ENCODE results near the gene CCNT1. TPM values are rescaled to one million over a fixed set of nuclear protein-coding genes. Genes with fewer than 3 reads are reported as not detected.

Gene CCNT1
- total RNA-seq, result 10 to 100 TPM; 17.6 to 27.2 (median 23.0) TPM
- polyA plus RNA-seq, result 1 to 10 TPM; 2.7 to 4.0 TPM
- long read RNA-seq, donor 1, partial matches to known transcripts, result 1 of 2 reads
- long read RNA-seq, donor 1, other reads (novel, unspliced or antisense), result 1 of 2 reads
- long read RNA-seq, donor 2, partial matches to known transcripts, result 1 of 2 reads
- long read RNA-seq, donor 2, other reads (novel, unspliced or antisense), result 1 of 2 reads
- long read RNA-seq, donor 3, full-length matches to known transcripts, result 2 of 5 reads
- long read RNA-seq, donor 3, partial matches to known transcripts, result 0 of 5 reads
- long read RNA-seq, donor 3, other reads (novel, unspliced or antisense), result 3 of 5 reads

- DNase-seq (peak; percentile 97 to 99), ATAC-seq (peak; percentile 98 to 99 (median 98))
- H3K36me3 ChIP-seq, result peaks cover 0 to 35% (median 5%) of the 10 kb centered on the region in 9 donors
- TF ChIP-seq CTCF (IDR thresholded peaks at IDR 0.05), result peak in 4 of 9 donors; percentile 8 to 31 (median 28)
- H3K27me3 ChIP-seq, result no peaks in the 10 kb centered on the region
- peak within 1 kb of the TSS; percentile 50 to 86 (median 74) for H3K4me3 ChIP-seq
- intact Hi-C loops (cut with DNase I), result loop anchor here in 1 of 10 donors (1.0 kb wide), 1 partner anchor 34 kb away; the partner anchor contains the start of gene KANSL2
- H3K4me1 ChIP-seq, result peaks cover 10 to 42% (median 30%) of the 10 kb centered on the region in 9 donors
- H3K27ac ChIP-seq, result peak within 1 kb of the TSS; percentile 68 to 97 (median 91)
- H3K9me3 ChIP-seq, result peaks cover 0 to 18% (median 7%) of the 10 kb centered on the region in 11 donors
- 0% methylated on average over 61 of the region's 61 CpGs for WGBS, 2 donors
Observed at GRCh38 chr12:48716493-48717251, at the start of gene CCNT1. Gene CCNT1, minus strand, starts transcription at chr12:48716707. Its CDS starts 32 bp downstream, at chr12:48716675.

DNA sequence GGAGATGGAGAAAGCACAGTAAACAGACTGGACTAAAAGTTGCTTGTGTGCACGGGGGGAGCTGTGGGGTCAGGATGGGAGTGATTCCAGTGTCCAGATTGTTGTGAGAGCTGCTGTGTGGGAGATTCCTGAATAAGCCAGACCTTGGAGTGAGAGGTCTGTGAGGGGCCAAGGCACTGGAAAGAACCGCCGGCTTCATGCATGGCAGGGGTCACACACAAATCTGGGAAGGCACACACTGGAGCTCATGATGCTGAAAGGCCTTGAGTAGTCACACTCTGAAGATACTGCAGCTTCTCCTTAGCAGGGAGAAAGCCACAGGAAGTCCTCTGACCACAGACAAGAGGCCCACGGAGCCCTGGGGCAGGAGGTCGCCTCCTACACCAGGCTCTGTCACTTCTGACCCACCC is 49.3 kb upstream of the CCNT1 start:
- Histone ChIP-seq H3K4me3 (no peak overlapping the region), H3K4me1 (peaks cover 6 to 46% (median 28%) of the 10 kb centered on the region in 9 donors), H3K27me3 (no peaks in the 10 kb centered on the region), H3K9me3 (no peaks in the 10 kb centered on the region), H3K27ac (peak overlapping the region in 6 of 10 donors; percentile 10 to 77 (median 61)), H3K36me3 (peaks cover 0 to 67% (median 23%) of the 10 kb centered on the region in 9 donors)
- intact Hi-C loops (cut with DNase I), result no loop called here
- DNase-seq (no peak), ATAC-seq (peak in 3 of 8 donors; percentile 5 to 12 (median 7))
- TF ChIP-seq CTCF (IDR thresholded peaks at IDR 0.05), result no peak
- WGBS, 2 donors, result 69 to 71% methylated on average over 5 of the region's 5 CpGs

DNA sequence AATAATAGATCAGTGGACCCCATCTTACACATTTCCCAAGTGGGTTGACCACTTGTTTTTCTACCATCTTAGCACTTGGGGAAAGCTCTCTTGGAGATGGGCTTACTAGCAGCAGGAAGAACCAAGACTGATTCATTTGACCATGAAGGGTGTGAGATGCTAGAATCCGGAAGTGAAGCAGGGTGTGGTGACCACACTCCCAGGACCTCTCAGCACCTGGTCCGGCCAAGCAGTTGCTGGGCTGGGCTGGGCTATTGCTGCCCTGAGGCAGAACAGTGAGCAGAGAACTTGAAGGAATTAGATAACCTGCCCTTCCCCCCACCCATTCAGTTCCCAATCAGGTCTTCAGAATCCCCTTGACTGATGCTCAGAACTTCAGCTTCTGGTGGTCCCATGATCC is 48.0 kb upstream of the CCNT1 start:
- H3K4me1 ChIP-seq, result peaks cover 6 to 46% (median 28%) of the 10 kb centered on the region in 9 donors
- TF ChIP-seq CTCF (IDR thresholded peaks at IDR 0.05), result no peak
- H3K9me3 ChIP-seq, result no peaks in the 10 kb centered on the region
- no peak for DNase-seq
- H3K27me3 ChIP-seq, result no peaks in the 10 kb centered on the region
- 49 to 61% methylated on average over 2 of the region's 2 CpGs for WGBS, 2 donors
- no peak for ATAC-seq
- H3K27ac ChIP-seq, result no peak overlapping the region
- peaks cover 0 to 54% (median 16%) of the 10 kb centered on the region in 9 donors for H3K36me3 ChIP-seq
- intact Hi-C loops (cut with DNase I), result no loop called here
- no peak overlapping the region for H3K4me3 ChIP-seq

- Histone ChIP-seq H3K4me3 (no peak overlapping the region), H3K27ac (no peak overlapping the region), H3K27me3 (no peaks in the 10 kb centered on the region), H3K4me1 (peaks cover 0 to 7% (median 0%) of the 10 kb centered on the region in 9 donors), H3K9me3 (no peaks in the 10 kb centered on the region), H3K36me3 (no peaks in the 10 kb centered on the region)
- no peak for TF ChIP-seq CTCF (IDR thresholded peaks at IDR 0.05)
- intact Hi-C loops (cut with DNase I), result no loop called here
- DNase-seq (no peak), ATAC-seq (no peak)
Observed at GRCh38 chr12:48758737-48759136, 42.2 kb upstream of the CCNT1 start.
